Trophoblast cell (in vitro differentiated cells and primary cell): ENCODE results near the gene NUDT3.

ENCODE experiments used
- DNase-seq, 2 donors: peaks; one replicate each; pipeline ENCODE4 v3.0.0-alpha.2; 2016
- H2AFZ ChIP-seq: 2 replicates; pipeline ENCODE4 v1.6.1; 2013; ENCODE audit warnings: low read length, moderate library complexity, mild to moderate bottlenecking; ENCODE audit not compliant: insufficient read depth, poor library complexity
- H2AK5ac ChIP-seq: 2 replicates; pipeline ENCODE4 v1.6.1; 2013; ENCODE audit warnings: mild to moderate bottlenecking, low read length
- H2BK120ac ChIP-seq: 2 replicates; pipeline ENCODE4 v1.6.1; 2013; ENCODE audit warnings: low read length, mild to moderate bottlenecking, moderate library complexity; ENCODE audit not compliant: insufficient read depth, poor library complexity
- H2BK12ac ChIP-seq: 2 replicates; pipeline ENCODE4 v1.6.1; 2013; ENCODE audit warnings: mild to moderate bottlenecking, low read length, moderate library complexity
- H2BK5ac ChIP-seq: 2 replicates; pipeline ENCODE4 v1.6.1; 2013; ENCODE audit warnings: low read length, low read depth, moderate library complexity, mild to moderate bottlenecking; ENCODE audit not compliant: poor library complexity
- H3K14ac ChIP-seq: 2 replicates; pipeline ENCODE4 v1.6.1; 2013; ENCODE audit warnings: mild to moderate bottlenecking, low read length
- H3K18ac ChIP-seq: 2 replicates; pipeline ENCODE4 v1.6.1; 2013; ENCODE audit warnings: mild to moderate bottlenecking, low read length
- H3K23ac ChIP-seq: 2 replicates; pipeline ENCODE4 v1.6.1; 2013; ENCODE audit warnings: low read length
- H3K27ac ChIP-seq: 2 replicates; pipeline ENCODE4 v1.5.1; 2013; ENCODE audit warnings: low read depth, mild to moderate bottlenecking, inconsistent platforms, low read length, moderate library complexity
- H3K27me3 ChIP-seq: 2 replicates; pipeline ENCODE4 v1.6.1; 2013; ENCODE audit warnings: inconsistent platforms, mild to moderate bottlenecking, low read length, moderate library complexity; ENCODE audit not compliant: insufficient read depth
- H3K36me3 ChIP-seq, 2 experiments: 1 replicate in 1 of 2; 2 replicates in 1 of 2; pipeline ENCODE4 v1.6.1; 2013; ENCODE audit warnings: low read length in 2 of 2, mild to moderate bottlenecking in 2 of 2, moderate library complexity in 1 of 2; ENCODE audit not compliant: insufficient read depth in 2 of 2, control insufficient read depth in 1 of 2
- H3K4ac ChIP-seq: 2 replicates; pipeline ENCODE4 v1.6.1; 2013; ENCODE audit warnings: low read depth, mild to moderate bottlenecking, low read length, moderate library complexity
- H3K4me1 ChIP-seq, 2 experiments: 1 replicate in 1 of 2; 2 replicates in 1 of 2; pipeline ENCODE4 v1.6.1; 2013; ENCODE audit warnings: low read length in 2 of 2, mild to moderate bottlenecking in 2 of 2, moderate library complexity in 1 of 2; ENCODE audit not compliant: insufficient read depth in 2 of 2, control insufficient read depth in 1 of 2
- H3K4me2 ChIP-seq: 2 replicates; pipeline ENCODE4 v1.6.1; 2013; ENCODE audit warnings: inconsistent platforms, mild to moderate bottlenecking, low read length, moderate library complexity
- H3K4me3 ChIP-seq: 2 replicates; pipeline ENCODE4 v1.5.1; 2013; ENCODE audit warnings: mild to moderate bottlenecking, low read depth, low read length, inconsistent platforms
- H3K79me1 ChIP-seq: one replicate; pipeline ENCODE4 v1.6.1; 2013; ENCODE audit warnings: low read length
- H3K79me2 ChIP-seq: 2 replicates; pipeline ENCODE4 v1.6.1; 2013; ENCODE audit warnings: low read length, mild to moderate bottlenecking; ENCODE audit not compliant: control insufficient read depth, insufficient read depth, poor library complexity
- H3K9ac ChIP-seq: 2 replicates; pipeline ENCODE4 v1.6.1; 2013; ENCODE audit warnings: mild to moderate bottlenecking, low read length
- H3K9me3 ChIP-seq: 2 replicates; pipeline ENCODE4 v1.6.1; 2013; ENCODE audit warnings: low read depth, mild to moderate bottlenecking, control low read depth, inconsistent platforms, low read length; ENCODE audit not compliant: insufficient read depth
- H4K12ac ChIP-seq: 2 replicates; pipeline ENCODE4 v1.6.1; 2013; ENCODE audit warnings: low read depth, mild to moderate bottlenecking, low read length, moderate library complexity
- H4K8ac ChIP-seq: 2 replicates; pipeline ENCODE4 v1.6.1; 2013; ENCODE audit warnings: low read depth, mild to moderate bottlenecking, low read length, moderate library complexity
- H4K91ac ChIP-seq: one replicate; pipeline ENCODE4 v1.6.1; 2013; ENCODE audit warnings: low read depth, mild to moderate bottlenecking, low read length, moderate library complexity
- WGBS: extraction: QIAGEN DNeasy Blood & Tissue Kit; methylation state at CpG from one replicate; pipeline ENCODE4 v1.1.7; 2013; ENCODE audit warnings: missing lambda C conversion rate; ENCODE audit not compliant: insufficient read length, insufficient coverage; ENCODE audit errors: extremely low coverage; 5-methylcytosine and 5-hydroxymethylcytosine counted together

Gene NUDT3

GRCh38 chr6:34305497-34305896 lies 87.0 kb downstream of the NUDT3 start:
- H3K9ac ChIP-seq: no peak overlapping the region
- WGBS: no CpG with 5 or more reads among the region's 2 CpGs

GRCh38 chr6:34304164-34304563 lies 88.3 kb downstream of the NUDT3 start:
- Histone ChIP-seq H3K79me1 (no peaks in the 10 kb centered on the region), H4K8ac (no peak overlapping the region), H3K9ac (no peak overlapping the region), H4K91ac (no peak overlapping the region), H3K4me2 (no peak overlapping the region), H3K4ac (no peak overlapping the region), H3K27me3 (no peaks in the 10 kb centered on the region), H3K79me2 (no peaks in the 10 kb centered on the region), H3K4me1 (no peaks in the 10 kb centered on the region), H3K23ac (no peak overlapping the region), H2AFZ (no peak overlapping the region), H3K36me3 (no peaks in the 10 kb centered on the region), H2BK12ac (no peak overlapping the region), H2BK120ac (no peak overlapping the region), H3K18ac (no peak overlapping the region), H3K4me3 (no peak overlapping the region), H3K27ac (no peak overlapping the region), H3K9me3 (no peaks in the 10 kb centered on the region), H4K12ac (no peak overlapping the region), H2BK5ac (no peak overlapping the region), H2AK5ac (no peak overlapping the region), H3K14ac (no peak overlapping the region)
- WGBS: no CpG with 5 or more reads among the region's 3 CpGs
- DNase-seq: no peak

More at GRCh38 chr6:34305497-34305896, 87.0 kb downstream of the NUDT3 start:
- Histone ChIP-seq H2AFZ (no peak overlapping the region), H3K27ac (no peak overlapping the region), H3K4me1 (no peaks in the 10 kb centered on the region), H3K23ac (no peak overlapping the region), H2BK12ac (no peak overlapping the region), H3K4me3 (no peak overlapping the region), H3K79me1 (no peaks in the 10 kb centered on the region), H3K27me3 (no peaks in the 10 kb centered on the region), H3K79me2 (no peaks in the 10 kb centered on the region), H3K14ac (no peak overlapping the region), H2BK5ac (no peak overlapping the region), H3K4ac (no peak overlapping the region), H2AK5ac (no peak overlapping the region), H4K8ac (no peak overlapping the region), H4K91ac (no peak overlapping the region), H2BK120ac (no peak overlapping the region), H3K36me3 (no peaks in the 10 kb centered on the region), H3K18ac (no peak overlapping the region), H3K4me2 (no peak overlapping the region), H3K9me3 (no peaks in the 10 kb centered on the region), H4K12ac (no peak overlapping the region)
- DNase-seq: no peak

- Histone ChIP-seq H3K9ac (no peak overlapping the region), H3K4ac (no peak overlapping the region), H4K12ac (no peak overlapping the region), H4K91ac (no peak overlapping the region), H2BK5ac (no peak overlapping the region), H3K27me3 (no peaks in the 10 kb centered on the region), H3K4me3 (no peak overlapping the region), H2BK120ac (no peak overlapping the region), H3K9me3 (no peaks in the 10 kb centered on the region), H2BK12ac (no peak overlapping the region), H3K18ac (no peak overlapping the region), H3K36me3 (no peaks in the 10 kb centered on the region), H3K4me1 (no peaks in the 10 kb centered on the region), H3K4me2 (no peak overlapping the region), H2AK5ac (no peak overlapping the region), H3K79me1 (no peaks in the 10 kb centered on the region), H3K14ac (no peak overlapping the region), H3K79me2 (no peaks in the 10 kb centered on the region), H3K27ac (no peak overlapping the region), H3K23ac (no peak overlapping the region), H2AFZ (no peak overlapping the region), H4K8ac (no peak overlapping the region)
- WGBS: no CpG with 5 or more reads among the region's 4 CpGs
- no peak for DNase-seq
Observed at GRCh38 chr6:34302929-34303328, 89.5 kb downstream of the NUDT3 start.

GRCh38 chr6:34301408-34301807 lies 91.1 kb downstream of the NUDT3 start:
- Histone ChIP-seq H3K23ac (no peak overlapping the region), H2AK5ac (no peak overlapping the region), H3K4me1 (no peaks in the 10 kb centered on the region), H3K79me2 (no peaks in the 10 kb centered on the region), H3K9me3 (no peaks in the 10 kb centered on the region), H3K79me1 (no peaks in the 10 kb centered on the region), H3K4me3 (no peak overlapping the region), H2AFZ (no peak overlapping the region), H4K91ac (no peak overlapping the region), H4K12ac (no peak overlapping the region), H3K4me2 (no peak overlapping the region), H3K36me3 (no peaks in the 10 kb centered on the region), H2BK12ac (no peak overlapping the region), H3K18ac (no peak overlapping the region), H3K4ac (no peak overlapping the region), H3K9ac (no peak overlapping the region), H2BK120ac (no peak overlapping the region), H3K14ac (no peak overlapping the region), H3K27ac (no peak overlapping the region), H4K8ac (no peak overlapping the region), H2BK5ac (no peak overlapping the region), H3K27me3 (no peaks in the 10 kb centered on the region)
- no peak for DNase-seq
- WGBS: no CpG with 5 or more reads among the region's 2 CpGs
